HL-60 (cell line): ENCODE measurements around the gene MAEA.

Experiments
- DNase-seq, 2 experiments: peaks; one replicate each; pipeline ENCODE4 v3.0.0-alpha.2; 2010 to 2020; ENCODE audit warnings: low read depth in 1 of 2, low spot score in 1 of 2
- H3K27ac ChIP-seq: fragments of 250-450 bp; sonication (Bioruptor Pico); replicated peaks from 2 replicates; pipeline ENCODE4 v1.5.1; 2020; ENCODE audit warnings: mild to moderate bottlenecking, moderate library complexity
- H3K27me3 ChIP-seq: fragments of 250-450 bp; sonication (Bioruptor Pico); 2 replicates; pipeline ENCODE4 v1.5.1; 2021; ENCODE audit warnings: mild to moderate bottlenecking, moderate library complexity; ENCODE audit not compliant: insufficient read depth, poor library complexity, severe bottlenecking
- H3K4me3 ChIP-seq: replicated peaks from 2 replicates; pipeline ENCODE4 v1.5.1; 2011; ENCODE audit warnings: mild to moderate bottlenecking, control low read depth, low read length; ENCODE audit not compliant: insufficient read depth
- CTCF ChIP-seq: IDR thresholded peaks from one replicate; pipeline ENCODE4 v1.5.1; 2011; ENCODE audit warnings: low read length, control low read depth, inconsistent platforms; ENCODE audit not compliant: insufficient read depth
- GABPA ChIP-seq: IDR thresholded peaks from 2 replicates; pipeline ENCODE4 v1.6.1; 2012; ENCODE audit warnings: low read depth
- POLR2AphosphoS5 ChIP-seq: IDR thresholded peaks from 2 replicates; pipeline ENCODE4 v1.6.1; 2012; ENCODE audit warnings: low read depth
- REST ChIP-seq: IDR thresholded peaks from 2 replicates; pipeline ENCODE4 v1.6.1; 2012; ENCODE audit warnings: low read depth; ENCODE audit not compliant: insufficient replicate concordance
- SPI1 ChIP-seq: IDR thresholded peaks from 2 replicates; pipeline ENCODE4 v1.6.1; 2012; ENCODE audit warnings: low read depth, mild to moderate bottlenecking, borderline replicate concordance

MAEA gene

GRCh38 chr4:1379351-1379781 is 89.7 kb downstream of the MAEA start:
- H3K27ac ChIP-seq, result no peak overlapping the region
- no peaks in the 10 kb centered on the region for H3K27me3 ChIP-seq
- DNase-seq, result no peak
- H3K4me3 ChIP-seq, result no peak overlapping the region
- no peak for TF ChIP-seq CTCF
- no peak for TF ChIP-seq GABPA
- no peak for TF ChIP-seq SPI1
- TF ChIP-seq REST, result no peak

- no peak for TF ChIP-seq GABPA
- TF ChIP-seq CTCF, result no peak
- no peak for TF ChIP-seq SPI1
- TF ChIP-seq POLR2AphosphoS5, result no peak
- no peak for TF ChIP-seq REST
- no peak for DNase-seq
Measured at GRCh38 chr4:1379801-1380331, 90.2 kb downstream of the MAEA start.

GRCh38 chr4:1380368-1381151 is 90.9 kb downstream of the MAEA start:
- no peak overlapping the region for H3K27ac ChIP-seq
- no peak for DNase-seq

More at GRCh38 chr4:1379801-1380331, 90.2 kb downstream of the MAEA start:
- Histone ChIP-seq H3K4me3 (no peak overlapping the region), H3K27ac (no peak overlapping the region), H3K27me3 (no peaks in the 10 kb centered on the region)

More at GRCh38 chr4:1380368-1381151, 90.9 kb downstream of the MAEA start:
- TF ChIP-seq GABPA (no peak), POLR2AphosphoS5 (no peak), REST (no peak), CTCF (no peak), SPI1 (no peak)
- H3K4me3 ChIP-seq, result no peak overlapping the region
- no peaks in the 10 kb centered on the region for H3K27me3 ChIP-seq
